Stomach (tissue), 4 donors: ENCODE results near the gene HSD11B1.

Source experiments
- EP300 ChIP-seq: sonication (generic); formaldehyde crosslinking; IDR thresholded peaks from one replicate; pipeline ENCODE4 v1.6.1; 2017; ENCODE audit warnings: antibody characterized with exemption
- POLR2AphosphoS5 ChIP-seq, 3 donors: sonication (generic); formaldehyde crosslinking; IDR thresholded peaks; one replicate each; pipeline ENCODE4 v1.6.1; 2016; ENCODE audit warnings: antibody characterized with exemption in 3 of 3
- TF ChIP-seq, protein P1 (sequence below), 7 experiments: fragments of 450-650 bp in 4 of 7; fragments of 200-600 bp in 3 of 7; sonication (generic) in 3 of 7; IDR thresholded peaks; one replicate each; pipeline ENCODE4 v1.5.1; 2016 to 2019; ENCODE audit warnings: antibody characterized with exemption in 7 of 7, control low read depth in 2 of 7, mild to moderate bottlenecking in 1 of 7

DNA sequence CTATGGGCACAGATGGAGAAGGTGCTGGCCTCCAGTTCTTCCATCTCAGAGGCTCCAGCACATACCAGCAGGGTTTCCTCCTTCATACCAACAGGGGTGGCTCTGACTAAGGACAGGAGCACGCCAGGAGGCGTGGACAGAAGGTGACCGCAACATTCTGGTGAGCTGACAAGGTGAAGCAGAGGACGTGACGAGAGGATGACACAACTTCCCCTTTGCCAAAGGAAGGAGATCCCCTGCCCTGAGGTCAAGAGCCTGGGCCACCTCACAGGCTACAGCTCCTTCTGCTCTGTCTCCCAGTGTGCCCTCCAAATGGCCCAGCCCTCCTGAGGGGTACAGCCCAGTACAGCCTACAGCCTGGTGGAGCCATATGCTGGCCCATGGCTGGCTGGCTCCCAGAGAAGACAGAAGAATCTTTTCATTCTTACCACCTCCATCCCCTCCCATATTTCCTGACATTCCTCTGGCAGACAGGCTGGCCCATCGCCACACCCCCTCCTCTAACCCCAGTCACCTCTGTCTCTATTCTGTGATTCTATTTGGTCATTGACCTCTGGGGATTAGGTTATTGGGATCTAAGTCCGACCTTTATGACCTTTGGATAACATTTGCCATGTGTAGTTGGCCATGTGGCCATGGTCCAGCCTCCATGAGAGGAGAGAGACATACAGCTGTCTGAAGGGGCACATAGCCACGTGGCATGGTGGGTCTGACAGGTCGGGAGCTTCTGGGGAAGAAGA, 47.3 kb upstream of the HSD11B1 start:
- TF ChIP-seq, protein P1, sequence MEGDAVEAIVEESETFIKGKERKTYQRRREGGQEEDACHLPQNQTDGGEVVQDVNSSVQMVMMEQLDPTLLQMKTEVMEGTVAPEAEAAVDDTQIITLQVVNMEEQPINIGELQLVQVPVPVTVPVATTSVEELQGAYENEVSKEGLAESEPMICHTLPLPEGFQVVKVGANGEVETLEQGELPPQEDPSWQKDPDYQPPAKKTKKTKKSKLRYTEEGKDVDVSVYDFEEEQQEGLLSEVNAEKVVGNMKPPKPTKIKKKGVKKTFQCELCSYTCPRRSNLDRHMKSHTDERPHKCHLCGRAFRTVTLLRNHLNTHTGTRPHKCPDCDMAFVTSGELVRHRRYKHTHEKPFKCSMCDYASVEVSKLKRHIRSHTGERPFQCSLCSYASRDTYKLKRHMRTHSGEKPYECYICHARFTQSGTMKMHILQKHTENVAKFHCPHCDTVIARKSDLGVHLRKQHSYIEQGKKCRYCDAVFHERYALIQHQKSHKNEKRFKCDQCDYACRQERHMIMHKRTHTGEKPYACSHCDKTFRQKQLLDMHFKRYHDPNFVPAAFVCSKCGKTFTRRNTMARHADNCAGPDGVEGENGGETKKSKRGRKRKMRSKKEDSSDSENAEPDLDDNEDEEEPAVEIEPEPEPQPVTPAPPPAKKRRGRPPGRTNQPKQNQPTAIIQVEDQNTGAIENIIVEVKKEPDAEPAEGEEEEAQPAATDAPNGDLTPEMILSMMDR (IDR thresholded peaks at IDR 0.05), result no peak
- TF ChIP-seq POLR2AphosphoS5 (IDR thresholded peaks at IDR 0.05) (no peak), EP300 (no peak)
